Kidney epithelial cell (primary cell): ENCODE measurements around the gene IPCEF1. TPM values are rescaled to one million over a fixed set of nuclear protein-coding genes. Genes with fewer than 3 reads are reported as not detected.

Experiments used
- DNase-seq: peaks from one replicate; pipeline ENCODE4 v3.0.0-alpha.2; 2010; ENCODE audit warnings: low read depth
- H3K27me3 ChIP-seq: 2 replicates; pipeline ENCODE4 v1.6.0; 2011; ENCODE audit warnings: low read length; ENCODE audit not compliant: control insufficient read depth, insufficient read depth
- H3K36me3 ChIP-seq: 2 replicates; pipeline ENCODE4 v1.5.1; 2011; ENCODE audit warnings: low read length; ENCODE audit not compliant: control insufficient read depth, insufficient read depth
- H3K4me3 ChIP-seq: 2 replicates; pipeline ENCODE4 v1.5.1; 2011; ENCODE audit warnings: low read depth, mild to moderate bottlenecking, control low read depth, low read length
- total RNA-seq: library from RNA; depleted of rRNA; stranded (reverse); fragments of >200 nt; gene quantifications from 2 replicates; pipeline ENCODE4 v1.2.3, GENCODE V29; 2015
- TF ChIP-seq, protein P1 (sequence below): IDR thresholded peaks from 2 replicates; pipeline ENCODE4 v1.5.1; 2011; ENCODE audit warnings: mild to moderate bottlenecking, moderate library complexity, low read length, control low read depth, inconsistent platforms; ENCODE audit not compliant: insufficient read depth, poor library complexity, severe bottlenecking

IPCEF1 gene
- total RNA-seq, 1 donor from 2014 or later, result 1.0 TPM

DNA sequence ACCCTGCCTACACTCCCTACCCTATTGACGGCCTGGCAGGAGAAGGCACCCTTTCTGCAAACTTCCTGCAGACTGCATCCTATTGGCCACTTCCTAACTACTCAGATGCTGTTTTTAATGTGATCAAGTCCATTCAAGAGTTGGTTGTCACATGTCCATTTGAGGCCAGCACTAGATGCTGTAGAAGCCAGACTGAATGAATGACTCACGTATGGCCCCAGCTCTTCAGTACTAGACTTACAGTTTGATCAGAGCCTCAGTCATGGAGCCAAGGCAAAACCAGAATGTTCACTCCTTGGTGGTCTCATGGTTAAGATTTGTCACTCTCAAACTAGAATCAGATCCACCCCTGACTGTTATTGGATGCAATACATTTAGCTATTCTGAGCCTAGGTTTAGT is 215.9 kb downstream of the IPCEF1 start:
- Histone ChIP-seq H3K4me3 (no peak overlapping the region), H3K36me3 (no peaks in the 10 kb centered on the region), H3K27me3 (no peaks in the 10 kb centered on the region)
- no peak for DNase-seq
- TF ChIP-seq, protein P1, sequence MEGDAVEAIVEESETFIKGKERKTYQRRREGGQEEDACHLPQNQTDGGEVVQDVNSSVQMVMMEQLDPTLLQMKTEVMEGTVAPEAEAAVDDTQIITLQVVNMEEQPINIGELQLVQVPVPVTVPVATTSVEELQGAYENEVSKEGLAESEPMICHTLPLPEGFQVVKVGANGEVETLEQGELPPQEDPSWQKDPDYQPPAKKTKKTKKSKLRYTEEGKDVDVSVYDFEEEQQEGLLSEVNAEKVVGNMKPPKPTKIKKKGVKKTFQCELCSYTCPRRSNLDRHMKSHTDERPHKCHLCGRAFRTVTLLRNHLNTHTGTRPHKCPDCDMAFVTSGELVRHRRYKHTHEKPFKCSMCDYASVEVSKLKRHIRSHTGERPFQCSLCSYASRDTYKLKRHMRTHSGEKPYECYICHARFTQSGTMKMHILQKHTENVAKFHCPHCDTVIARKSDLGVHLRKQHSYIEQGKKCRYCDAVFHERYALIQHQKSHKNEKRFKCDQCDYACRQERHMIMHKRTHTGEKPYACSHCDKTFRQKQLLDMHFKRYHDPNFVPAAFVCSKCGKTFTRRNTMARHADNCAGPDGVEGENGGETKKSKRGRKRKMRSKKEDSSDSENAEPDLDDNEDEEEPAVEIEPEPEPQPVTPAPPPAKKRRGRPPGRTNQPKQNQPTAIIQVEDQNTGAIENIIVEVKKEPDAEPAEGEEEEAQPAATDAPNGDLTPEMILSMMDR, result no peak

DNA sequence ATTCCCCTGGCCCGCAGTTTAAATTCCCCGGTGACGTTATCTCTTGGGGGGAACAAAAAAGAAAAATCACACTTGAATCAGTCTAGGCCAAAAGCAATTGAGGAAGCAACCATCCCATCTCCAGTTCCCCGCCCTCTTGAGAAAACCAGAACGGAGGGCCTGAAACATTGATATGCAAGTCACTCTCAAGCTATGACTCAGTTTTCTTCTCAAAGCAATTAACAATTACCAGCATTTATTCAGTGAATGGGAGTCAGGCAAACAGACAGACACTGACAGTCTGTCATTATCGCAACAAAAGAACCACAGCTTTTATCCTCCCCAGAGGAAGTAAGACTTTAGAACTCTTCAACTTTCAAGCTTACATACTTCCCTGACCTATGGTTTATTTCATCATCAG is 216.7 kb downstream of the IPCEF1 start:
- no peak overlapping the region for H3K4me3 ChIP-seq
- H3K27me3 ChIP-seq, result no peaks in the 10 kb centered on the region
- TF ChIP-seq, protein P1, result no peak
- H3K36me3 ChIP-seq, result no peaks in the 10 kb centered on the region
- DNase-seq, result no peak

DNA sequence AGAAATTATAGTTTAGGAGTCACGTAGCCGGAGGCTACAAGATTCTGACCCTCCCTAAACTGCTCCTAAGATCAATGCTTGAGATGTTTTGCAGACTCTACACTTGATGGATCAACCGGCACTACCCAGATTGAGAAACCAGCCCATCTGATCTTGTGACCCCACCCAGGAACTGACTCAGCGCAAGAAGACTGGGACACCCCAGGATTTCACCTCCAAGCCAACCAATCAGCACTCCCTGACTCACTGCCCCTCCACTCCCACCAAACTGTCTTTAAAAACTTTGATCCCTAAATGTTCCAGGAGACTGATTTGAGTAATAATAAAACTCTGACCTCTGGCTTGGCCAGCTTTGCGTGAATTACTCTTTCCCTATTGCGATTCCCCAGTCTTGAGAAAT is 217.8 kb downstream of the IPCEF1 start:
- DNase-seq, result no peak

DNA sequence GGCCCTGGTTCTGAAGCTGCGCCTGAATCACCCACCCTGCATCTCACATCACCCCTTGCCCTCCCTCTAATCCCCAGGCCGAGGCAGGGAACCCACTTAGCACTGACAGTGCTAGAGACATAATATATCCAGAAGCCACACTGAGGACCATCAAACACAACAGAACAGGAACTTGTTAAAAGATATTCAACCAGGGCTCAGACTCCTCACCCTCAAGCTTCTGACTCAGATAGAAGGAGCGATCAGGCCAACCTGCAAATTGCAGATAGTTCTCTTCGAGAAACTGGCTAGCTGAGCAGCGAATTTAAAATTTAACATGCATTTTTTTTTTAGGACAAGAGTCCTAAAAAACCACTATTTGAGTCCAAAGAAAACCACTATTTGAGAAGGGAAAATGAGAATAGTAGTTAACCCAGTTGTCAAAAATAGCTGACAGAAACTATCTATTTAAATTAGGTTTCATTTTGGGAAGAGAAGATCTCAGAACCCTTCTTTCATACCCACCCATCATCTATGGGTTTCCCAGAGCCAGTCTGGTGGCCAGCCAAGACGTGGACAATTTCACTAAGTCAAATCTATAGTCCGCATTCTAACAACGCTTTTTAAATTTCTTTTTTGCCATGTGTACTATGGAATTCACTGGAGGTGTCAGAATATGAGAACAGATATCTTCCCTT is 222.0 kb downstream of the IPCEF1 start:
- DNase-seq, result no peak
- Histone ChIP-seq H3K36me3 (no peaks in the 10 kb centered on the region), H3K27me3 (no peaks in the 10 kb centered on the region), H3K4me3 (no peak overlapping the region)
- TF ChIP-seq, protein P1, result no peak

More for the DNA sequence above, 217.8 kb downstream of the IPCEF1 start:
- no peaks in the 10 kb centered on the region for H3K36me3 ChIP-seq
- H3K4me3 ChIP-seq, result no peak overlapping the region
- TF ChIP-seq, protein P1, result no peak
- no peaks in the 10 kb centered on the region for H3K27me3 ChIP-seq

DNA sequence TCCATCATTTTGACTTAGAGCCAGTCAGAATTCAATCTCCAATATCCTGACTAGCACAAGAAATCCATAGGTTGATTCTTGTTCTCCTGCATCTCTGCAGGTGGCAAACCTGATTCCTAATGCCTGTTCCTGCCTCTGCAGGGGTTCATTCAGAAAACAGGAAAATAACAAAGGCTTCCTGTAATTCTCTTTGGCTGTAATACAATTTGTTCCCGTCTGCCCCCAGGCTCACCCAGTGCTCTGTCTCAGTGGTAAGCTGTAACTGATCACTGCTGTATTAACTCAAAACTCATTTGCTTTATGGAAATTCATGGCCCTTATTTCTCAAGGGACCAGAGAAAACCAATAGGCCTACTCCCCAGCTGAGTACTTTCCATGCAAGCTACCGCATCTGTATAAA is 228.9 kb downstream of the IPCEF1 start:
- DNase-seq, result no peak
- Histone ChIP-seq H3K27me3 (no peaks in the 10 kb centered on the region), H3K4me3 (no peak overlapping the region), H3K36me3 (no peaks in the 10 kb centered on the region)
- TF ChIP-seq, protein P1, result no peak

DNA sequence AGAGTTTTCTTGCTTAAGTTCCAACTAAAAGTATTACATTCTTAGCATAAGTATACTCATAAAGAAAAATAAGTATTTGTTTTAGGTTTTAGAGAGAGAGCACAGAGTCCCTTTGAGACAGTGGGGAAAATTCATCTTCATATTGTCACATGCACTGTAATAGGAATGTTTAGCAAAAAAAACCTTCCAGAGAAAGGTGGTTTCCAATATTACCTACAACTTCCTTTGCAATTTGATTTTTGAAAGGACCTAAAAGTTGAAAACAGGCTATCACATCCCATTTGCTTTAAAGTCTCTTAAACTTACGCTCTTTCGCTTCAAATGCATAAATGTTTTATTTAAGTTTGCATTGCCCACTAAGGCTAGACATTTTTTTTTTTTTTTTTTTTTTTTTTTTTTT is 231.2 kb downstream of the IPCEF1 start:
- H3K4me3 ChIP-seq, result no peak overlapping the region
- DNase-seq, result no peak
- no peaks in the 10 kb centered on the region for H3K27me3 ChIP-seq
- no peaks in the 10 kb centered on the region for H3K36me3 ChIP-seq
- TF ChIP-seq, protein P1, result no peak
